Hepatocyte (in vitro differentiated cells): ENCODE data around the gene DENND4C. TPM values are rescaled to one million over a fixed set of nuclear protein-coding genes. Genes with fewer than 3 reads are reported as not detected.

Experiments used
- DNase-seq: peaks from one replicate; pipeline ENCODE4 v3.0.0-alpha.2; 2016; ENCODE audit warnings: low spot score
- H2AFZ ChIP-seq: fragments of 200-600 bp; sonication (generic); 2 replicates; pipeline ENCODE4 v1.6.0; 2016; ENCODE audit warnings: antibody characterized with exemption, mild to moderate bottlenecking
- H3K27ac ChIP-seq: fragments of 200-600 bp; sonication (generic); 2 replicates; pipeline ENCODE4 v1.5.1; 2016; ENCODE audit warnings: mild to moderate bottlenecking
- H3K27me3 ChIP-seq: fragments of 200-600 bp; sonication (generic); 2 replicates; pipeline ENCODE4 v1.6.1; 2016
- H3K36me3 ChIP-seq: fragments of 200-600 bp; sonication (generic); replicated peaks from 2 replicates; pipeline ENCODE4 v1.5.1; 2016; ENCODE audit warnings: low read depth; ENCODE audit not compliant: insufficient read depth
- H3K4me1 ChIP-seq: fragments of 200-600 bp; sonication (generic); 2 replicates; pipeline ENCODE4 v1.5.1; 2016; ENCODE audit warnings: mild to moderate bottlenecking, moderate library complexity; ENCODE audit not compliant: insufficient read depth
- H3K4me2 ChIP-seq: fragments of 200-600 bp; sonication (generic); 2 replicates; pipeline ENCODE4 v1.6.0; 2016
- H3K4me3 ChIP-seq: fragments of 200-600 bp; sonication (generic); 2 replicates; pipeline ENCODE4 v1.5.1; 2016; ENCODE audit warnings: mild to moderate bottlenecking
- H3K79me2 ChIP-seq: fragments of 200-600 bp; sonication (generic); 2 replicates; pipeline ENCODE4 v1.6.0; 2017; ENCODE audit warnings: mild to moderate bottlenecking
- H3K9me2 ChIP-seq: fragments of 200-600 bp; sonication (generic); replicated peaks from 2 replicates; pipeline ENCODE4 v1.6.0; 2017; ENCODE audit warnings: mild to moderate bottlenecking; ENCODE audit not compliant: insufficient read depth
- H3K9me3 ChIP-seq: fragments of 200-600 bp; sonication (generic); 2 replicates; pipeline ENCODE4 v1.5.1; 2016; ENCODE audit warnings: low read depth, mild to moderate bottlenecking
- H4K20me1 ChIP-seq: fragments of 200-600 bp; sonication (generic); 2 replicates; pipeline ENCODE4 v1.6.0; 2016; ENCODE audit warnings: mild to moderate bottlenecking; ENCODE audit not compliant: insufficient read depth, poor library complexity, severe bottlenecking
- CTCF ChIP-seq: fragments of 200-600 bp; sonication (generic); IDR thresholded peaks from 2 replicates; pipeline ENCODE4 v1.5.1; 2016; ENCODE audit warnings: antibody characterized with exemption, mild to moderate bottlenecking; ENCODE audit not compliant: poor library complexity
- EZH2 ChIP-seq: fragments of 200-600 bp; sonication (generic); IDR thresholded peaks from 2 replicates; pipeline ENCODE4 v1.6.1; 2016; ENCODE audit warnings: antibody characterized with exemption, mild to moderate bottlenecking, borderline replicate concordance
- EZH2phosphoT487 ChIP-seq: fragments of 200-600 bp; sonication (generic); IDR thresholded peaks from one replicate; pipeline ENCODE4 v1.6.1; 2018; ENCODE audit warnings: antibody characterized with exemption, mild to moderate bottlenecking, low read depth, moderate library complexity; ENCODE audit not compliant: unreplicated experiment, severe bottlenecking
- WGBS: methylation state at CpG from one replicate; pipeline ENCODE4 v1.1.6; 2016; ENCODE audit warnings: low lambda C conversion rate; ENCODE audit errors: missing lambda C conversion rate; 5-methylcytosine and 5-hydroxymethylcytosine counted together
- polyA plus RNA-seq: library from polyadenylated mRNA; unstranded; fragments of >200 nt; fragmentation: Nextera tagmentation; extraction: Ambion mirVana; gene quantifications from 2 replicates; pipeline ENCODE4 v1.2.1, GENCODE V29; 2016
- total RNA-seq: library from RNA; depleted of rRNA; stranded (reverse); fragments of >200 nt; gene quantifications from 2 replicates; pipeline ENCODE4 v1.2.3, GENCODE V29; 2014

DENND4C gene
- total and polyA plus RNA-seq, 2 experiments from 2014 or later, result 14.9 to 82.6 TPM

- H3K27ac ChIP-seq, result peak overlapping the region; percentile 17
- 21% methylated on average over 20 of the region's 20 CpGs for WGBS
- H2AFZ ChIP-seq, result peak overlapping the region; percentile 69
- no peaks in the 10 kb centered on the region for H3K9me2 ChIP-seq
- H3K4me1 ChIP-seq, result peaks cover 6% of the 10 kb centered on the region
- H3K9me3 ChIP-seq, result no peaks in the 10 kb centered on the region
- TF ChIP-seq EZH2phosphoT487 (no peak), CTCF (no peak), EZH2 (no peak)
- H3K27me3 ChIP-seq, result no peaks in the 10 kb centered on the region
- peak overlapping the region; percentile 21 for H3K4me3 ChIP-seq
- H3K4me2 ChIP-seq, result peak overlapping the region; percentile 97
- no peaks in the 10 kb centered on the region for H4K20me1 ChIP-seq
- no peaks in the 10 kb centered on the region for H3K36me3 ChIP-seq
- peaks cover 10% of the 10 kb centered on the region for H3K79me2 ChIP-seq
- DNase-seq, result no peak
Observed at GRCh38 chr9:19408316-19408692, 177.8 kb downstream of the DENND4C start.

GRCh38 chr9:19408693-19409400, 178.4 kb downstream of the DENND4C start, which contains the start of gene ACER2:
TSS of gene ACER2 (plus strand) at chr9:19409009. CDS start at chr9:19409085, 76 bp downstream.
- peak within 1 kb of the TSS; percentile 97 for H2AFZ ChIP-seq
- no peaks in the 10 kb centered on the region for H3K27me3 ChIP-seq
- peaks cover 6% of the 10 kb centered on the region for H3K4me1 ChIP-seq
- no peaks in the 10 kb centered on the region for H3K36me3 ChIP-seq
- H3K4me3 ChIP-seq, result peak within 1 kb of the TSS; percentile 51
- WGBS, result 0% methylated on average over 28 of the region's 61 CpGs
- peak within 1 kb of the TSS; percentile 97 for H3K4me2 ChIP-seq
- no peaks in the 10 kb centered on the region for H3K9me3 ChIP-seq
- H3K9me2 ChIP-seq, result no peaks in the 10 kb centered on the region
- peak; percentile 95 for DNase-seq
- peaks cover 10% of the 10 kb centered on the region for H3K79me2 ChIP-seq
- TF ChIP-seq EZH2, result no peak
- TF ChIP-seq CTCF, result peak; percentile 28
- H4K20me1 ChIP-seq, result no peaks in the 10 kb centered on the region
- peak within 1 kb of the TSS; percentile 65 for H3K27ac ChIP-seq

- H3K79me2 ChIP-seq, result peaks cover 10% of the 10 kb centered on the region
- H2AFZ ChIP-seq, result peak overlapping the region; percentile 97
- no peaks in the 10 kb centered on the region for H4K20me1 ChIP-seq
- WGBS, result 3% methylated on average over 17 of the region's 17 CpGs
- TF ChIP-seq EZH2phosphoT487 (no peak), EZH2 (no peak), CTCF (no peak)
- H3K27me3 ChIP-seq, result no peaks in the 10 kb centered on the region
- H3K9me3 ChIP-seq, result no peaks in the 10 kb centered on the region
- H3K9me2 ChIP-seq, result no peaks in the 10 kb centered on the region
- H3K27ac ChIP-seq, result peak overlapping the region; percentile 65
- H3K36me3 ChIP-seq, result no peaks in the 10 kb centered on the region
- peak overlapping the region; percentile 97 for H3K4me2 ChIP-seq
- no peaks in the 10 kb centered on the region for H3K4me1 ChIP-seq
- H3K4me3 ChIP-seq, result peak overlapping the region; percentile 51
- DNase-seq, result peak; percentile 37
Observed at GRCh38 chr9:19409401-19410194, 179.1 kb downstream of the DENND4C start.
